Neural cell (in vitro differentiated cells): Measurements from ENCODE around the gene BRI3.

Experiments
- CTCF ChIP-seq: fragments of 450-650 bp; IDR thresholded peaks from 2 replicates; pipeline ENCODE4 v1.5.1; 2014; ENCODE audit warnings: antibody characterized with exemption, mild to moderate bottlenecking, moderate library complexity; ENCODE audit not compliant: poor library complexity, severe bottlenecking
- EP300 ChIP-seq: fragments of 450-650 bp; conservative IDR thresholded peaks from 2 replicates; pipeline ENCODE4 v1.6.1; 2014; ENCODE audit warnings: antibody characterized with exemption, mild to moderate bottlenecking, moderate library complexity; ENCODE audit not compliant: poor library complexity, severe bottlenecking
- EZH2 ChIP-seq: fragments of 200-600, 300-800 bp; shearing (Covaris generic), sonication (generic); IDR thresholded peaks from 2 replicates; pipeline ENCODE4 v1.6.1; 2014; ENCODE audit warnings: antibody characterized with exemption, low read length, borderline replicate concordance, mild to moderate bottlenecking; ENCODE audit not compliant: insufficient read depth, poor library complexity, severe bottlenecking
- POLR2AphosphoS5 ChIP-seq: IDR thresholded peaks from 2 replicates; pipeline ENCODE4 v1.6.1; 2012
- RAD21 ChIP-seq: fragments of 450-650 bp; conservative IDR thresholded peaks from 2 replicates; pipeline ENCODE4 v1.6.1; 2014; ENCODE audit warnings: antibody characterized with exemption, mild to moderate bottlenecking, moderate library complexity
- SMC3 ChIP-seq: fragments of 450-650 bp; conservative IDR thresholded peaks from 2 replicates; pipeline ENCODE4 v1.6.1; 2014; ENCODE audit warnings: antibody characterized with exemption, mild to moderate bottlenecking, moderate library complexity; ENCODE audit not compliant: poor library complexity
- TAF1 ChIP-seq: IDR thresholded peaks from 2 replicates; pipeline ENCODE4 v1.6.1; 2012; ENCODE audit warnings: low read depth

- TF ChIP-seq CTCF = no peak
- no peak for TF ChIP-seq POLR2AphosphoS5
- no peak for TF ChIP-seq RAD21
- no peak for TF ChIP-seq TAF1
- TF ChIP-seq EZH2 = no peak
- TF ChIP-seq SMC3 = no peak
- TF ChIP-seq EP300 = no peak
Observed at GRCh38 chr7:98334081-98334480, 52.6 kb downstream of the BRI3 start.
